Large intestine (tissue), 3 donors: ENCODE measurements around the gene NTHL1. TPM values are rescaled to one million over a fixed set of nuclear protein-coding genes. Genes with fewer than 3 reads are reported as not detected.

Experiments
- DNase-seq, 2 donors: peaks; one replicate each; pipeline versions ENCODE4 v3.0.0 to v3.0.0-alpha.2; 2013
- H3K27ac ChIP-seq: one replicate; pipeline ENCODE4 v1.5.1; 2013; ENCODE audit warnings: low read length
- H3K27me3 ChIP-seq: 2 replicates; pipeline ENCODE4 v1.6.1; 2013; ENCODE audit warnings: low read length; ENCODE audit not compliant: control insufficient read depth, insufficient read depth
- H3K36me3 ChIP-seq: 2 replicates; pipeline ENCODE4 v1.6.1; 2013; ENCODE audit warnings: low read length; ENCODE audit not compliant: control insufficient read depth, insufficient read depth
- H3K4me1 ChIP-seq: one replicate; pipeline ENCODE4 v1.6.1; 2013; ENCODE audit warnings: low read length; ENCODE audit not compliant: control insufficient read depth, insufficient read depth
- H3K4me3 ChIP-seq: one replicate; pipeline ENCODE4 v1.5.1; 2013; ENCODE audit warnings: low read length
- H3K9me3 ChIP-seq: one replicate; pipeline ENCODE4 v1.6.1; 2013; ENCODE audit warnings: mild to moderate bottlenecking, low read depth, low read length, moderate library complexity; ENCODE audit not compliant: control insufficient read depth
- WGBS: methylation state at CpG from one replicate; pipeline ENCODE4 v1.1.5; 2013; ENCODE audit warnings: low lambda C conversion rate; ENCODE audit not compliant: insufficient coverage; 5-methylcytosine and 5-hydroxymethylcytosine counted together
- polyA plus RNA-seq: library from polyadenylated mRNA; unstranded; fragments of 120-200 nt; gene quantifications from one replicate; pipeline ENCODE4 v1.2.1, GENCODE V29; 2013

NTHL1 gene
- polyA plus RNA-seq, 1 donor, result 15.6 TPM

DNA sequence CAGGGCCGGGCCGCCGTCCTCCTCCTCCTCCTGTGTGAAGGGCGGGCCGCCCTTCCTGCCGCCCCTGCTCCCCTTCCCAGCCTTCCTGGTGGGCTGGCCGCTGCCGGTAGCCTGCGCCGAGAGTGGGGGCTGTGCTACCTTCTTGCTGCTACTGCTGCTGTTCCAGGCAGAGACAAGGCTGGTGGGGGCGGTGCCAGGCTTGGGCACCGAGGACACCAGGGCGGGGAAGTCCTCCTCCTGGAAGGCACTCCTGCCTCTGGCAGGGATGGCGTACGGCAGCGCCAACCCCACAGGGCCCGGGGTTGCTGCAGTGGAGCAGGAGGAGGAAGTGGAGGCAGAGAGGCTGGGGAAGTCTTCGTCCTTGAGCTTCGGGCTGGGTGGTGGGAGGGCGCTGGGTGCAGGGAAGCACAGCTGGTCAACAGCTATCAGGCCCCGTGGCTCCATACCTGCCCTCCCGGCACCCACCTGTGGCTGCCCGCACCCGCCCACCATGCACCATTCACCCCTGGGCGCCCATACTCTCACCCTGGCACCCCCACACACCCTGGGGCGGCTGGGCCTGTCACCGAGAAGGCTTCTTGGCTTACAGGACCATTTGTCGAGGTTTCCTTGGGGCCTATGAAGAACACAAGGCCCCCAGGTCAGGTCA, 47.6 kb downstream of the NTHL1 start:
- H3K9me3 ChIP-seq, result no peaks in the 10 kb centered on the region
- H3K4me3 ChIP-seq, result no peak overlapping the region
- no CpG with 5 or more reads among the region's 28 CpGs for WGBS
- DNase-seq, result no peak
- peaks cover 13% of the 10 kb centered on the region for H3K4me1 ChIP-seq
- peaks cover 68% of the 10 kb centered on the region for H3K36me3 ChIP-seq
- H3K27ac ChIP-seq, result no peak overlapping the region
- H3K27me3 ChIP-seq, result no peaks in the 10 kb centered on the region

DNA sequence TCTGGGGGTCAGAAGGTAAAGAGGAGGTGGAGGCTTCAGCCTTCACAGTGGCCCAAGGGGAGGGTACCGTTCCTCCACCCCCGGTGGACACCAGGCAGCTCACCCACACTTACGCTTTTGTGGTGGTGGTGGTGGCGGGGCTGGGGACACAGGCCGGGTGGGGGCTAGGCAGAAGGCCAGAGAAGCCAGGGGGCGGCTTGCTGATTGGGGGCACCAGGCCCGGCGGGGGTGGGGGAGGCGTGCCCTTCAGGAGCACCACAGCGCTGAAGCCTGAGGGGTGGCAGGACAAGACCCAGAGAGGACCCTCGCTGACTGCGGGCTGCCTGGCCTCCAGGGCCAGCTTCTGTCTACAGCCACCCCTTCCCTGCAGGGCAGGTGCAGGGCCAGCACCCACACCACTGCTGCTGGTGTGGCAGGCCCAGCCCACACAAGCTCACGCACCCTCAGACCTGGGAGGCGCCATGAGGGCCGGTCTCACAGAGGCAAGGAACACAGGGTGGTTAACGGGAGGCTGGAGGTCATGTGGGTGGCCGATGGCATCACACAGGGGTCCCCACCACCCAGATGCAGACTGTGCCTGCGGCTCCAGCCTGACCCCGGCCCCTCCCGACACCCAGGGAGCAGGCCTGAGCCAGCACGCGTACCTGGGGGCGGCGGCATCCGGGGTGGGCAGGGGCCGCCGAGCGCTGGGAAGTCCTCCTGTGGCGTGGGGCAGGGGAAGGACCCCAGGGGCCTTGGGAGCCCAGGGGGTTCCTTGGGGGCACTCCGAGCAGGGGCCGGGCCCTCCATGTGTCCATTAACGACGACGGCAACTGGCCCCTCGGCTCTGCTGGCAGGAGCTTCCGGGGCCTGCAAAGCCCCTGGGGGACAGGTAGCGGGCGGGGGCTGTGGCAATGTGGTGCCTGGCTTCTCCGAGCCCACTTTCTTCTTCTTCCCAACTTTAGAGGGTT, 48.5 kb downstream of the NTHL1 start:
- Histone ChIP-seq H3K9me3 (no peaks in the 10 kb centered on the region), H3K4me3 (no peak overlapping the region), H3K27me3 (no peaks in the 10 kb centered on the region), H3K27ac (no peak overlapping the region), H3K4me1 (peaks cover 7% of the 10 kb centered on the region), H3K36me3 (peaks cover 68% of the 10 kb centered on the region)
- WGBS, result no CpG with 5 or more reads among the region's 39 CpGs
- no peak for DNase-seq

DNA sequence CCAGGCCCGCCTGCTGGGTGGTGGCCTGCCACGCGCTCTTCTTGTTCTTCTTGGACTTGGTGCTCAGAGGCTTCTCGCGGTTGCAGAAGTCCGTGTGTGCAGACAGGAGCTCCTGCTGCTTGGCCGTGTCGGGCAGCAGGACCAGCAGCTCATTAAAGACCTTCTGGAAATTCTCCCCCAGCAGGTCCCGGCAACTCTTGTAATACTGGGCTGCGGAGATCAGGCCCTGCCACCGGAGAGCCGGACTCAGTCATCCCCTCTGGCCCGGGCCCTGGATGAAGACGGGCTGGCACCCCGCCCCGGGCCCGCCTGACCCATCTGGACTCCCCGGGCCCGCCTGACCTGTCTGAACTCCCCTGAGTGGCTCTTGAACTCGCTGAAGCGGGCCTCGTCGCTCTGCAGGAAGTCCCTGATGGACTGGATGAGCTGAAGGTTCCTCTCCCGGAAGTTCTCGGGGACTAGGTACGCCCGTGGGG, 49.2 kb downstream of the NTHL1 start:
- DNase-seq, result no peak
- no peaks in the 10 kb centered on the region for H3K9me3 ChIP-seq
- no peak overlapping the region for H3K27ac ChIP-seq
- H3K27me3 ChIP-seq, result no peaks in the 10 kb centered on the region
- no peaks in the 10 kb centered on the region for H3K4me1 ChIP-seq
- no peak overlapping the region for H3K4me3 ChIP-seq
- peaks cover 65% of the 10 kb centered on the region for H3K36me3 ChIP-seq
- no CpG with 5 or more reads among the region's 27 CpGs for WGBS

DNA sequence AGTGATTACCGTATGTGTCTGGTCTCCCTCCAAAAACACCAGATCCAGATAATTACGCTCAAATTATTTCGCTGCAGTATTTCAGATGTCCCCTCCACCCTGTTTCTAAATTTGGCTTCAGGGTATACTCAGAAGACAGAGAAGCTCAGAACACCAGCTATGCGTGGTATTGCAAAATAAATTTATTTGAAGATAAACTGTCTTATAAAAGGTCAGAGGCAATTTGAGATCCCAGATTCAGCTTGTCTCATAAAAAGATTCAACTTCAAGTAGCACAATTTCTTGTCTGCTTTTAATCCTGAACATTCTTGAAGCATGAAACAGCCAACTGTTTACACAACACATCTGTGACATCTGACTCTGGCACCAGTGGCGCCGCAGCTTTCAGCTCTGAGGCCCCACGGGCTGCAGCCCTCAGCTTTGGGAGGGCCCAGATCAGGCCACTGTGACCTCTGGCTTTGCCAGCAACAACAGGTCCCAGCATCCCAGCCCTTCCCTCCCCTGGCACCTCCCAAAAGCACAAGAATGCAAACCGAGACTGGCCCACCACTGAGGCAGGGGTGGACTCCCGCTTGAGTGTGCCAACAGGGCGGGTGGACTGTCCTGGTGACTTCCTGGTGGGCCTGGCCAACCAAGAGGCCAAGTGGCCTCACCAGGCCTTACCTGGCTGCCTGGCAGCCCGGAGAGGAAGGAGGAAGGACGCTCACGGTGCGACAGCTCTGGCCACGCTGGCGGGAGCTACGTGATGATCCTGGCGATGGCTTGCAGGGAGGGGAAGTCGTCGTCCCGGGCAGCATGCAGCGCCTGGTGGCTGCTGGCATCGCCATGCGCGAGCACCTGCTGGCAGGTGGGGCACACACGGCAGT, 49.9 kb downstream of the NTHL1 start:
- H3K9me3 ChIP-seq, result peaks cover 4% of the 10 kb centered on the region
- H3K27me3 ChIP-seq, result no peaks in the 10 kb centered on the region
- DNase-seq, result no peak
- no peaks in the 10 kb centered on the region for H3K4me1 ChIP-seq
- 90% methylated on average over 2 of the region's 26 CpGs for WGBS
- no peak overlapping the region for H3K4me3 ChIP-seq
- H3K27ac ChIP-seq, result no peak overlapping the region
- peaks cover 58% of the 10 kb centered on the region for H3K36me3 ChIP-seq

DNA sequence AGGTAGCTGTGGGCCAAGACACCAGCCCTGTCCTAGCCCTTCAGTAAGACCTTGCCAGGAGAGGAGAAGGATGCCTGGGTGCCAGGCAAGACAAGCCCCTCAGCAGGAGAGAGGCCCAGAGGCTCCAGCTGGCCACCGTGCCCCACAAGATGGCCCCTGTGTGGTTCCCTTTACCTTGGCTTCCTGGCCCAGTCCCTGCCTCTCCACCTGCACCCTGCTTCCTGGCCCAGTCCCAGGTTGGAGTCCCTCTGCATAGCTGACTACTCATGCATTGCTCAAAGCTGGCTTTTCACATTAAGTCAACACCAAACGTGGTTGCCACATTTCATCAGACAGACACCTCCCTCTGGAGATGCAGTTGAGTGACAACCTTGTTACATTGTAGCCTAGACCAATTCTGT, 53.9 kb downstream of the NTHL1 start:
- H3K4me3 ChIP-seq, result no peak overlapping the region
- H3K4me1 ChIP-seq, result peaks cover 25% of the 10 kb centered on the region
- no CpG with 5 or more reads among the region's 2 CpGs for WGBS
- H3K36me3 ChIP-seq, result peaks cover 19% of the 10 kb centered on the region
- peaks cover 25% of the 10 kb centered on the region for H3K27me3 ChIP-seq
- H3K9me3 ChIP-seq, result peaks cover 21% of the 10 kb centered on the region
- no peak overlapping the region for H3K27ac ChIP-seq
- DNase-seq, result no peak

DNA sequence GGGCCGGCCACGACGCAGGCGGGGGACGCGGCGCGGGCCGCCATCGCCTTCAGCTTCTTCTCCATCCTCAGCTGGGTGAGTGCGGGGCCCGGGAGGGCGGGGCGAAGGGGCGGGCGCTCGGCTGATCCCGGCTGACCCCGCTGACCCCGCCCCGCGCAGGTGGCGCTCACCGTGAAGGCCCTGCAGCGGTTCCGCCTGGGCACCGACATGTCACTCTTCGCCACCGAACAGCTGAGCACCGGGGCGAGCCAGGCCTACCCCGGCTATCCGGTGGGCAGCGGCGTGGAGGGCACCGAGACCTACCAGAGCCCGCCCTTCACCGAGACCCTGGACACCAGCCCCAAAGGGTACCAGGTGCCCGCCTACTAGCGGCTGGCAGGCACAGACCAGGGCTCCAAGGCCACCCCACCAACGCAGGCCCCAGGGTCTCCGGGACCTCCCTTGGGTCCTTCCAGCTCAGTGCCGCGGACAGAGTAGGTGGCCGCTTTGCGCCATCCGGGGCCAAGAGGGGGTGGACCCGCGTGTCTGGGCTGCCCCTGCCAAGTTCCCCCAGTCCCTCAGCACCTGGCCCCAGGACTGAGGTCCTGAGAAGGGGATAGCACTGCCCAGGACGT, 54.8 kb downstream of the NTHL1 start:
- peaks cover 25% of the 10 kb centered on the region for H3K4me1 ChIP-seq
- H3K4me3 ChIP-seq, result no peak overlapping the region
- H3K27ac ChIP-seq, result no peak overlapping the region
- WGBS, result no CpG with 5 or more reads among the region's 50 CpGs
- no peak for DNase-seq
- peaks cover 10% of the 10 kb centered on the region for H3K36me3 ChIP-seq
- peaks cover 30% of the 10 kb centered on the region for H3K27me3 ChIP-seq
- peaks cover 21% of the 10 kb centered on the region for H3K9me3 ChIP-seq

DNA sequence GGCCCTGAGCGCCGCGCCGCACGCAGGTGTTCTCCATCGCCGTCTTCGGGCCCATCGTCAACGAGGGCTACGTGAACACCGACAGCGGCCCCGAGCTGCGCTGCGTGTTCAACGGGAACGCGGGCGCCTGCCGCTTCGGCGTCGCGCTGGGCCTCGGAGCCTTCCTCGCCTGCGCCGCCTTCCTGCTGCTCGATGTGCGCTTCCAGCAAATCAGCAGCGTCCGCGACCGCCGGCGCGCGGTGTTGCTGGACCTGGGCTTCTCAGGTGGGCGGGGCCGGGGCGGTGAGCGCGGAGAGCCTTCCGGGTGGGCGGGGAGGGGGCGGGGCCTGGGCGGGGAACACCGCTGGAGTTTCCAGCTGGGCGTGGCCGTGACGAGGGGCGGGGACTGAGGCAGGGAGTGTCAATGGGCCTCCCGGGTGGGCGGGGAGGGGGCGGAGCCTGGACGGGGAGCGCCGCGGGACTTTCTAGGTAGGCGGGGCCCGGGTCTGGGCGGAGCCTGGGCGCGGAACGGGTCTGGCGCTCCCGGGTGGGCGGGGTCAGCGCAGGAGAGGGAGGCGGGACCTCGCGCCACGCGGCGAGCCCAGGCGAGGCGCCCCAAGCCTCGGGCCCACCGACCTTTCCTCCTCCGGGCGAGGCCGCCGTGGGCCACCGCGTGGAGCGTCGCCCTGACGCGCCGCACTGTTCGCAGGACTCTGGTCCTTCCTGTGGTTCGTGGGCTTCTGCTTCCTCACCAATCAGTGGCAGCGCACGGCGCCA, 55.5 kb downstream of the NTHL1 start:
- peak; percentile 88 to 90 for DNase-seq
- Histone ChIP-seq H3K36me3 (peaks cover 6% of the 10 kb centered on the region), H3K4me1 (peaks cover 25% of the 10 kb centered on the region), H3K27ac (no peak overlapping the region), H3K27me3 (peaks cover 30% of the 10 kb centered on the region), H3K9me3 (peaks cover 21% of the 10 kb centered on the region), H3K4me3 (no peak overlapping the region)
- no CpG with 5 or more reads among the region's 96 CpGs for WGBS

DNA sequence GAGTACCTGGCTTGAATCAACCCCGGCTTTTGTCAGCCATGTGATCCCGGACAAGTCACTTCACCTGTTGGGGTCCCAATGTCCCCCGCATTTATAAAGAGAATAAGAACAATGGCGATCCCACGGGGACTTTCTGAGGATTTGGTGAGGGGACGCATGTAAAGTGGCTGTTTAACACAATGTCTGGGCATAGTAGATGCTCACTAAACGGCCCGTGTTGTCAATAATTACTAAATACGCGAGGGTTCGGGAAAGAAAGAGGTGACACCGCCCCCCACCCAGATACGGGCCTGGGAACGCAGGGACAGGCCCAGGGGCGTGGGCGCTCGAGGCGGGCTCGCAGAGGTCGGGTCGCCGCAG, 56.1 kb downstream of the NTHL1 start:
- WGBS, result no CpG with 5 or more reads among the region's 22 CpGs
- Histone ChIP-seq H3K36me3 (peaks cover 7% of the 10 kb centered on the region), H3K4me3 (no peak overlapping the region), H3K27me3 (peaks cover 30% of the 10 kb centered on the region), H3K27ac (no peak overlapping the region), H3K4me1 (peaks cover 25% of the 10 kb centered on the region), H3K9me3 (peaks cover 21% of the 10 kb centered on the region)
- DNase-seq, result no peak

DNA sequence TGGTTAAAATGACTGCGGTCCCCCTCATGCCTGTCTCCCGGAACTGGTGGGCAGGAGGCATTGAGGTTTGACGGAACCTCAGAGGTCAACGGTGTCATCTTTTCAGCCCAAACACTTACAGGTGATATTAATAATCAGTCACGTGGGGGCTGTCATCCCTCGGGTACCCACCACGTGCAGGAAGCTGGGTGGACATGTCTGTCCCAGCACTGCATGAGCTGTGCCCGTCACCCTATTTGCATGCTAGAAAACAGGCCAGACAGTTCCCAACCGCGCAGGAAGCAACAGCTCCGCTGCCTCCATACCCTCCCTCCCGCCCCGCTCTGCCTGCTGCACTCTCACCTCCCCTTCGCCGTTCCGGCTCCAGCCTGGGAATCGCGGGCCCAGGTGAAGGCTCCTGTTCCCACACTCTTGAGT, 56.5 kb downstream of the NTHL1 start:
- H3K27me3 ChIP-seq, result peaks cover 30% of the 10 kb centered on the region
- H3K4me3 ChIP-seq, result no peak overlapping the region
- peaks cover 27% of the 10 kb centered on the region for H3K4me1 ChIP-seq
- no peak overlapping the region for H3K27ac ChIP-seq
- peaks cover 12% of the 10 kb centered on the region for H3K36me3 ChIP-seq
- WGBS, result no CpG with 5 or more reads among the region's 18 CpGs
- DNase-seq, result peak in 1 of 2 donors; percentile 26
- peaks cover 21% of the 10 kb centered on the region for H3K9me3 ChIP-seq
